ENCODE measurements around the gene ADAMTS16.

Gene ADAMTS16

GRCh38 chr5:5293029-5293428 lies 152.9 kb downstream of the ADAMTS16 start:
- DNase-seq: no peak

GRCh38 chr5:5294429-5294828 lies 154.3 kb downstream of the ADAMTS16 start:
- DNase-seq: no peak

DNA sequence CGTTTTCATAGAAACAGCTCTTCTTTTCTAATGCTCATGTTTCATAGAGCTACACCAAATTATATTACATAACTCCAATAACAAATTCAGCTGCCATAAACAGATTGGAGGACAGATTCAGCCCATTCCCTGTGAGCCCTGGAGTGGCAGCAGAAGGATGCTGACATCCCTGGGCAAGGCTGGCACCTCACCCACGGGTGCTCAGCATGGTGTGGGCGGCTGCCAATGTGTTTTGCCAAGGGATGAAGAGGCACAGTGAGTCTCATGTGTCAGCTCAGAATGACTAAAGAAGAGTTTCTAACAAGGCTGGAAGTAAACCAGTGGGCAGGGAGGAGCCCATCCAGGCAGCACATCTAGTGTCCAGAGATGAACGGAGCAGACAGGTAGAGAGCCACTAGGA lies 155.2 kb downstream of the ADAMTS16 start:
- DNase-seq: no peak

DNA sequence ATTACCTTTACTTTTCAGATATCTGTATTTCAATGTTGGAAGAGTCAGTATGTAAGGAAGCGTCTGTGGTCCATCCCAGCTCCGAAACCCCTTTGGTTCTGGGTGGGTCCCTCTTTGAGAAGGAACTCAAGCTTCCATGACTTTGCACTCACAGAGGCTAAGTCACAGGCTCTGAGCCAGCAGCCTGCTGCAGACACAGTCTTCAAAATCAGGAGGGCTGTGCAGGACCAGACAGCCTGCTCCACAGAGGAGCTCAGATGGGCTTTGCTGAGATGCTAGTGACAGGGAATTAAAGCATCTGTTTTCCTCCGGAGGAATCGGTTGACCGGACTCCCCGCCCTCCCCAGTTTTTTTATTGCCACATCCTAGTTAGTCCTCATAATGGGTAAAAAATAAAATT lies 155.9 kb downstream of the ADAMTS16 start:
- no peak for DNase-seq

DNA sequence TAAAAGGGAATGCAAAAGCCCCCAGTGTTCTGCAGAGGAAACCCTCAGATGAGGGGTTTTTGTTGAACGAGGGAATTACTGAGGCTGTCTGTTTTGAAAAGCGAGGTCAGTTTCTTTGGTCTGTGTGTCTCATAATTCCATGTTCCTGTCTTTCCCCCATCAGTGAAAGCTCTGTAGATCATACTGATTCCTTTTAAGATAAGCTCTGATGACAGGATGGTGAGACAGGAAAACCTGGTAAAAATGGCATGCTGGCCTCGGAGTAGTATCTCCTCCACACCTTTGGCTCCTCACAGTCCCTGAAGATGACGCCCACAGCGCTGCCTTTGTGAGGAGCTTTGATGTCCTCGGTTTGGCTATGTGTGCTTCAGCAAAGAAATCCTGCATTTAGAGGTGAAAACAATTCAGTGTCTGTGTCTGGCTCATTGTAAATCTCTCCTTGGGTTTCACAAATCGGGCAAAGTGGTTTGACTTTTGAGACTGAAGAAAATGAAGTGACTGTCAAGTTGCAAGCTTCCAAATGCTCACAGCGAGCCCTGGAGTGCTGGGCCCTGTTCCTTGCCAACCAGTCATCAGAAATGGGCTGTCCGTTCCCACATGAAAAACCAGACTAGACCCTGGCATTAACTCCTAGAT lies 157.4 kb downstream of the ADAMTS16 start:
- DNase-seq: no peak

GRCh38 chr5:5298068-5298633 lies 158.0 kb downstream of the ADAMTS16 start:
- DNase-seq: no peak

DNA sequence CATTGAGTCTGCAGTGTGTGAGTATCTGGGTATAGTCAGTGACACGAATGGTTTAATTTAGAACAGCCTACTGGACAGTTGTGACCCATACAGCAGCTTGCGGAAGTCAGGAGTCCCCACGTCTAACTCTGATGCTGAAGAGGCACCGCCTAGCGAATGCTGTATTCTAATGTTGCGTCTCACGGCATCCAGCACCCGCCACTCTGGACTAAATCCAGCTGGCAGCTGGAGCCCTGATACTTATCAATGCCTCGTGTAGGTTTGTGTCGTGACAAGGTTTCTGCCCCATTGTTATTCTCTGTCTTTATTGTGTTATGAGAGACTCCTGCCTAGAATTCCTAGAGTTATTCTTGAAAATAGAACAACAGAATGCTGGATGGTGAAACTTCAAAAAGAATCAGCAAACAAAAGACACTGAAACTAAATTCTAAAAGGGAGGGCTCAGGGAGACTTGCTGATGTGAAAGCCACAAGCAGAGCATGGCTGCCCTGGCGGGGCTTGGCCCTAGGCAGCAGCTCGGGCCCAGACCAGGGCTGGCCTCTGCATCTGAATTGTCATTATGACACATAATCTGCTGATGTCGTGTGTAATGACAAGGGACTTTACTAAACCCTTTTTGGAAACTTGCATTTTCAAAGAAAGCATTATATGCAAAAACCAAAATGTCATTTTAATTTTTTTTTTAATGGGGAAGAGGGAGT lies 158.9 kb downstream of the ADAMTS16 start:
- DNase-seq: no peak

GRCh38 chr5:5301176-5301575 lies 161.0 kb downstream of the ADAMTS16 start:
- DNase-seq: no peak

GRCh38 chr5:5302201-5302600 lies 162.1 kb downstream of the ADAMTS16 start:
- no peak for DNase-seq

DNA sequence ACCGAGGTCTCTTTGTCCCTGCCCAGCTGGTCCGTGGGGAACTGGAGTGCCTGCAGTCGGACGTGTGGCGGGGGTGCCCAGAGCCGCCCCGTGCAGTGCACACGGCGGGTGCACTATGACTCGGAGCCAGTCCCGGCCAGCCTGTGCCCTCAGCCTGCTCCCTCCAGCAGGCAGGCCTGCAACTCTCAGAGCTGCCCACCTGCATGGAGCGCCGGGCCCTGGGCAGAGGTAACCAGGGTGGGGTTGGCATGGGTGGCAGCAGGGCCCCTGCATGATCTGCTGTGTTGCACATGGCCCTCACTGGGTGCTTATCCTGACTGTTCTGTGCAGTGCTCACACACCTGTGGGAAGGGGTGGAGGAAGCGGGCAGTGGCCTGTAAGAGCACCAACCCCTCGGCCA lies 163.1 kb downstream of the ADAMTS16 start:
- no peak for DNase-seq

DNA sequence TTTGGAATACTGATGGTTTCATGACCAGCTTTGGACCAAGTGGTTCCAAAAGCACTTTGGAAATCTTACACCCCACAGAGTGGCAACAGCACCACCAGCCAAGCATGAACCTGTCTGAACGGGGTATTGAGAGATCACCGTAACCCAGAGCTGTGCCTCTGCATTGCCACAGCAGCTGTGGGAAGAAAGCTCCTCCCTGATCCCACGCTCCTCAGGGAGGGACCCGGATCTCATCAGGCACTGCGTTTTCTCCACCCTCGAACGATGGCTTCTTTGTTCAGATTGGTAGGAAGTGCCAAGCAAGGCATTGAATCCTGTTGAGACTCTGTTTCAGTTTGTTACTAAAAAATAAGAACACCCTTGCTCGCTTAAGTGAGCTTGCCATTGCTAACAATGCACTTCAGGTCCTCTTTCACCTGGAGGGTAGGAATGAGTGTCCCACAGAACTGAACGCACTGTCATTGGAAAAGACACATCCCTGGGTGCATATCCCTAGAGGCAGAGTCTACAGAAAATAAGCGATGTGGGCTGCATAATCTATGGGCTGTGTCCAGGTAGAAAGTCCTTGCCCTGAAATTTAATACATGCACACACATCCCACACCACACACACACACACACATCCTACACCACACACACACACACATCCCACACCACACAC lies 164.4 kb downstream of the ADAMTS16 start:
- no peak for DNase-seq

DNA sequence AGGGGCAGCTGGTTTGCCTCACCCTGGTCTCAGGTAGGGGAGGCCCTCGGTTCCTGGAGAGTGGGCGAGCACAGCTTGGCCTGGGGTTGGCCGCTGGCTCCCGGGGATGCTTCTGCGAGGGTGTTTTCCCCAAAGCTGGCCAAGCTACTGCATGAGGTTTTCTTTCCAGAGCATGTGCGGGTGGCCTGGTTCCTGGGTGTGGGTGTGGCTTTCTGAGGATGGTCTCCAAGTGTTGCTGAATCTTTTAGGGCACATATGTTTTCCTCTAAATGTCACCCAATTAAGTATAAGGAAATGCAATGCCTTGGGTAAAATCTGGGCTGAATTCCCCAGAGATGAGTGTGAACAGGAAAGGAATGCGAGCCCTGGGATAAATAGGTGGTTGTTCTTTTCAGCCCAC lies 166.6 kb downstream of the ADAMTS16 start:
- no peak for DNase-seq

DNA sequence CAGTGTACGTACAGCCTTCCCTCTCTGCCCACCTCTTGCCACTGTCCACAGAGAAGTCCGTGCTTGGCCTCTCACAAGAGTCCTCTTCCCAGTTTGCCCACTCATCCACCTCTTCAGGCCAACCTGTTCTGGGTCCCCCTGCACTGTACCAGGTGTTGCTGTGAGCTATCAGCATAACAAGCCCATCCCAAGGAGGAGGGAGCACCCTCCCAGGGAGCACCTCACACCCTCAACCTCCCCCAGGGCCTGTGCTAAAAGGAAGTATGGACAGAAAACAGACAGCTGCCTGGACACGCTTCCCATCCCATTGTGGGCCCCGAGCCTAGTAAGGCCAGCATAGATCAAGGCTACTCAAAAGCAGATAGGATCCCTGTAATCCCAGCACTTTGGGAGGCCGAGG lies 168.2 kb downstream of the ADAMTS16 start:
- DNase-seq: no peak

DNA sequence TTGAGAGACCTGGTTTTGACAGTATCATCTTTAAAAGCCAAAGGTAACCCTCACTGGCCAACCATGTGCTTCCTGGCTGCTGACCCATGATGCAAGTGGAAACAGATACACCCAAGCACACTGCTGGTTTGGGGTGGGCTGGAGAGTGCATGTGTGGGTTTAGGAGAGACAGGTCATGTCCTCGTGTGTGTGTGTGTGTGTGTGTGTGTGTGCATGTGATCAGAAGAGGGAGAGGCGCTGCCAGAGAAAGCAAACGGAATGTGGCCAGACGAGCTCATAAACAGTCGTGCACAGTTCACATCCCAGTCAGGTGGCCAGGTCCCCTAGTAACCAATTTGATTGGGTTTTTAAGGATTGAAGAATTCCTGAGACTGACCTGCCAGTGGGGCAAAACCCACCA lies 169.5 kb downstream of the ADAMTS16 start:
- DNase-seq: no peak

GRCh38 chr5:5313101-5313635 lies 173.0 kb downstream of the ADAMTS16 start:
- DNase-seq: no peak

GRCh38 chr5:5314166-5314565 lies 174.0 kb downstream of the ADAMTS16 start:
- no peak for DNase-seq

- DNase-seq: no peak
Measured at GRCh38 chr5:5314626-5315025, 174.5 kb downstream of the ADAMTS16 start.

GRCh38 chr5:5315068-5315980 lies 175.2 kb downstream of the ADAMTS16 start:
- DNase-seq: no peak

- no peak for DNase-seq
Measured at GRCh38 chr5:5316334-5316733, 176.2 kb downstream of the ADAMTS16 start.

DNA sequence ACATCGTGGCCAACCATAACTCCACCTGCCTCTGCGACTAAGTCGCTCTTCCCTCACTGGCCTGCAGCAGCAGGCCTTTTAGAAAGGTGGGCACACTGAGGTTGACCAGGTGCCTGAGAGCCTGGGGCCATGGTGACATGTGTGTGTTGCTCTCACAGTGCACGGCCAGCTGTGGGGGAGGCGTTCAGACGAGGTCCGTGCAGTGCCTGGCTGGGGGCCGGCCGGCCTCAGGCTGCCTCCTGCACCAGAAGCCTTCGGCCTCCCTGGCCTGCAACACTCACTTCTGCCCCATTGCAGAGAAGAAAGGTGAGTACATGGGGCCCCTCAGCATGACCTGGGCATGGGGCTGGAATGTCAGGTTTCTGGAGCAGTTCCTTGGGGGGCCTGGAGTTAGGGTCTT lies 177.8 kb downstream of the ADAMTS16 start:
- DNase-seq: no peak

- DNase-seq: no peak
Measured at GRCh38 chr5:5318426-5319190, 178.5 kb downstream of the ADAMTS16 start.

Data from stimulated activated CD4-positive, alpha-beta T cell treated with anti-CD3 and anti-CD28 coated beads, Interleukin-15, amount 100 ng/mL, for 24 hours (primary cell).